Peyer's patch (tissue), 4 donors: ENCODE data around the gene SLC16A12. TPM values are rescaled to one million over a fixed set of nuclear protein-coding genes. Genes with fewer than 3 reads are reported as not detected.

Source experiments
- DNase-seq, 3 donors: peaks; one replicate each; pipeline ENCODE4 v3.0.0-alpha.2; 2017 to 2019
- H3K27ac ChIP-seq, 4 donors: fragments of 200-600 bp; sonication (generic); one replicate each; pipeline ENCODE4 v1.5.1; 2016 to 2019
- H3K27me3 ChIP-seq, 2 donors: fragments of 200-600 bp; sonication (generic); one replicate each; pipeline ENCODE4 v1.5.1; 2019
- H3K36me3 ChIP-seq, 3 donors: fragments of 200-600 bp; sonication (generic); one replicate each; pipeline ENCODE4 v1.5.1; 2016 to 2019
- H3K4me1 ChIP-seq, 4 donors: fragments of 200-600 bp; sonication (generic); one replicate each; pipeline ENCODE4 v1.5.1; 2016 to 2019
- H3K4me3 ChIP-seq, 4 donors: fragments of 200-600 bp; sonication (generic); 1 replicate in 3 of 4; 2 replicates in 1 of 4; pipeline ENCODE4 v1.5.1; 2016 to 2019; ENCODE audit warnings: mild to moderate bottlenecking in 1 of 4
- H3K9me3 ChIP-seq, 4 donors: fragments of 200-600 bp; sonication (generic); one replicate each; pipeline ENCODE4 v1.5.1; 2016 to 2019; ENCODE audit warnings: mild to moderate bottlenecking in 1 of 4
- CTCF ChIP-seq, 6 experiments: fragments of 450-650 bp in 4 of 6; fragments of 200-600 bp in 2 of 6; sonication (generic) in 1 of 6; IDR thresholded peaks; one replicate each; pipeline ENCODE4 v1.5.1; 2017 to 2019; ENCODE audit warnings: antibody characterized with exemption in 6 of 6, mild to moderate bottlenecking in 3 of 6, moderate library complexity in 1 of 6
- POLR2A ChIP-seq, 2 donors: fragments of 450-650 bp; IDR thresholded peaks; one replicate each; pipeline ENCODE4 v1.5.1; 2017; ENCODE audit warnings: antibody characterized with exemption in 2 of 2, mild to moderate bottlenecking in 2 of 2, moderate library complexity in 2 of 2
- total RNA-seq, 4 donors: library from RNA; depleted of rRNA; stranded (reverse); fragments of >200 nt; gene quantifications; one replicate each; pipeline ENCODE4 v1.1.0, GENCODE V29; 2016

The SLC16A12 gene
- total RNA-seq, 4 donors from 2014 or later, result 0.38 TPM; not detected in 3

- H3K27ac ChIP-seq, result no peak overlapping the region
- DNase-seq, result no peak
- H3K36me3 ChIP-seq, result no peaks in the 10 kb centered on the region
- H3K9me3 ChIP-seq, result no peaks in the 10 kb centered on the region
- H3K4me3 ChIP-seq, result no peak overlapping the region
- H3K4me1 ChIP-seq, result no peaks in the 10 kb centered on the region
- no peaks in the 10 kb centered on the region for H3K27me3 ChIP-seq
- no peak for TF ChIP-seq POLR2A (IDR thresholded peaks at IDR 0.05)
- TF ChIP-seq CTCF (IDR thresholded peaks at IDR 0.05), result no peak
Measured at GRCh38 chr10:89565180-89565579, 29.8 kb upstream of the SLC16A12 start.

DNA sequence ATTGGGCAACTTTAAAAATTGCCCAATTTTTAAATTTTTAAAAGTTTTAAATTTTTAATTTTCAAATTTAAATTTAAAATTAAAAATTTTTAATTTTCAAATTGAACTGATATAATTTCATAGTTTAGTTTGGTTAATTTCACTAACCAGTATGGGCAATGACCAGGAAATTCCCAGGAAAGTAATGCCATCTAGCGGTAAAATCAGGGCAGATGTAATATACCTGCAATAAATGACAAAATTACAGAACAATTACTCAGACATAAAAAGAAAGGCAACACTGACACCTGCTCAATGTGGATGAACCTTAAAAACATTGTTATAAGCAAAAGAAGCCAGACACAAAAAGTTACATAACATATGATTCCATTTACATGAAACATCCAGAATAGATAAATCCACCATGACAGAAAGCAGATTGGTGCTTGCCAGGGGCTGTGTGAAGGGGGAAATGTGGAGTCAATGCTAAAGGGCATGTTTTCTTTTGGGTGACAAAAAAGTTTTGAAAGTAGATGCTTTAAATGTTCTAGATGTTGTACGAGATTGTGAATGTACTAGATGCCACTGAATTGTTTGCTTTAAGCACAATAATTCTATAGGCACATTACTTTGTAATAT, 28.6 kb upstream of the SLC16A12 start:
- Histone ChIP-seq H3K27me3 (no peaks in the 10 kb centered on the region), H3K9me3 (no peaks in the 10 kb centered on the region), H3K4me3 (no peak overlapping the region), H3K27ac (no peak overlapping the region), H3K4me1 (no peaks in the 10 kb centered on the region), H3K36me3 (no peaks in the 10 kb centered on the region)
- peak in 1 of 3 donors; percentile 53 for DNase-seq
- TF ChIP-seq POLR2A (IDR thresholded peaks at IDR 0.05) (no peak), CTCF (IDR thresholded peaks at IDR 0.05) (peak; percentile 59 to 88 (median 80))

DNA sequence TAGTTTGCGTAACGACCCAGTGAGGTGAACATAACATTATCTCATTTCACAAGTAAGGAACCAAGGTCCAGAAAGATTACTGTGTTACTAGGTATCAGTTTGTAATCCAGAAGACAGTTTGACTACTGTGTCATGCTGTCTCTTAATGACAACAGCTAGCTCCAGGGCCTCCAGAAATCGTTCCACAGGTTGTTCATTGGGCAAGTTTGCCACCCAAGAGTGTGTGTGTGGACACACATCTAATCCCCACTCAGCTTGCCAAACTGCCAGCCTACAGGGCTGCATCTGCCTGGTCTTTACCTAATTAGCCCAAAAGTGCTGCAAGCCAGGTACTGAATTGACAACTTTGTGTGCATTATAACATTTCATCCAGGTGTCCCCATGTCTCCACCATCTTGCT, 27.9 kb upstream of the SLC16A12 start:
- no peaks in the 10 kb centered on the region for H3K36me3 ChIP-seq
- H3K9me3 ChIP-seq, result no peaks in the 10 kb centered on the region
- DNase-seq, result no peak
- no peak for TF ChIP-seq CTCF (IDR thresholded peaks at IDR 0.05)
- TF ChIP-seq POLR2A (IDR thresholded peaks at IDR 0.05), result no peak
- H3K4me1 ChIP-seq, result no peaks in the 10 kb centered on the region
- H3K4me3 ChIP-seq, result no peak overlapping the region
- H3K27ac ChIP-seq, result no peak overlapping the region
- no peaks in the 10 kb centered on the region for H3K27me3 ChIP-seq

GRCh38 chr10:89556600-89556999, 21.2 kb upstream of the SLC16A12 start:
- no peaks in the 10 kb centered on the region for H3K4me1 ChIP-seq
- H3K27me3 ChIP-seq, result no peaks in the 10 kb centered on the region
- no peaks in the 10 kb centered on the region for H3K36me3 ChIP-seq
- TF ChIP-seq CTCF (IDR thresholded peaks at IDR 0.05), result no peak
- TF ChIP-seq POLR2A (IDR thresholded peaks at IDR 0.05), result no peak
- no peaks in the 10 kb centered on the region for H3K9me3 ChIP-seq
- no peak overlapping the region for H3K4me3 ChIP-seq
- H3K27ac ChIP-seq, result no peak overlapping the region
- no peak for DNase-seq

DNA sequence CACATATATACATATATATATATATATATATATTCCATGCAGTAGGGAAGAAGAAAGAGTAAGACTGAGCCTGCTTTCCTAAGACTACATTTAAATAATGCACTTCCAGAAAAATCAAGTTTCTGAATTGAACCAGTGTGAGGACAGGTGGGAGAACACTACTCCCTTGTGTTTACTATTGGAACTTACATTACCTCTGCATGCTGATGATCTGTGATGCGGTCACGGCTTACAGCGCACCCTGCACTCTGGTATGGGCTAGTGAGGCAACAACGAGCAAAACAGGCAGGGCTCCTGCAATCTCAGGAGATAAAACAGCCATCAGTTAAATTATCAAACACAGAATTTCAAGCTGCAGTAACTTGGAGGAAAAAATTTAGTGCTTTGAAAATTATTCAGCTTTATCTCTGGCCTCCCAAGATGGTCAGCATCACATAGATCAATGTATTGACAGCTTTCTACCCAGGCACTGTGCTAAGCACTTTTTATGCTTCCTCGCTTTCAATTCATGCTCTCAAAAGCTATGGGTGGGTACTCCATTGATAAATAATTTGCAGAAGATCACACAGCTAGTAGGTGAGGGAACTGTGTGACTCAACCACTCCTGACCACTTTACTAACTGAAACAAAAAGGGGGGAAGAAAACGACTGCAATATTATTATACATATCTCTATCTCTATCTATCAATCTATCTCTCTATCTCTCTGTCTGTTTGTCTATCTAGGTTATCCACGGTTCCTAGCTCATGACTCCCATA, 20.5 kb upstream of the SLC16A12 start:
- no peak for DNase-seq
- no peak overlapping the region for H3K4me3 ChIP-seq
- no peaks in the 10 kb centered on the region for H3K27me3 ChIP-seq
- TF ChIP-seq CTCF (IDR thresholded peaks at IDR 0.05) (no peak), POLR2A (IDR thresholded peaks at IDR 0.05) (no peak)
- no peak overlapping the region for H3K27ac ChIP-seq
- no peaks in the 10 kb centered on the region for H3K4me1 ChIP-seq
- no peaks in the 10 kb centered on the region for H3K9me3 ChIP-seq
- H3K36me3 ChIP-seq, result no peaks in the 10 kb centered on the region
